ENCODE data around the gene DAPK1. TPM values are rescaled to one million over a fixed set of nuclear protein-coding genes. Genes with fewer than 3 reads are reported as not detected.

The DAPK1 gene
- polyA plus RNA-seq, 1 of the 3 experiments (the other 2 are of a cell fraction): 0.61 TPM

GRCh38 chr9:87753313-87753712 is 255.6 kb downstream of the DAPK1 start:
- H4K20me1 ChIP-seq (ENCODE audit: insufficient read depth): no peaks in the 10 kb centered on the region
- H3K27ac ChIP-seq (ENCODE audit: low read depth in 2 of 2, low read length in 1 of 2): no peak overlapping the region
- H2AFZ ChIP-seq (ENCODE audit: low read depth): no peak overlapping the region
- no peaks in the 10 kb centered on the region for H3K36me3 ChIP-seq (replicated peaks in 1 of 2; ENCODE audit: control insufficient read depth in 1 of 2, insufficient read depth in 2 of 2, low read length in 1 of 2)
- TF ChIP-seq MAX (IDR thresholded peaks at IDR 0.05; ENCODE audit: low read depth) (no peak), ZBTB33 (IDR thresholded peaks at IDR 0.05; ENCODE audit: borderline replicate concordance, low read depth) (no peak), EP300 (IDR thresholded peaks at IDR 0.05; ENCODE audit: borderline replicate concordance in 1 of 2, low read depth in 1 of 2, low read length in 1 of 2) (no peak), SMC3 (IDR thresholded peaks at IDR 0.05; ENCODE audit: low read depth, low read length) (no peak), TCF12 (IDR thresholded peaks at IDR 0.05) (no peak), FOSL2 (IDR thresholded peaks at IDR 0.05; ENCODE audit: borderline replicate concordance, low read depth) (no peak), RFX5 (IDR thresholded peaks at IDR 0.05; ENCODE audit: low read length) (no peak), RXRA (IDR thresholded peaks at IDR 0.05; ENCODE audit: borderline replicate concordance, low read depth) (no peak), USF1 (IDR thresholded peaks at IDR 0.05; ENCODE audit: borderline replicate concordance, low read depth) (no peak), EZH2phosphoT487 (IDR thresholded peaks at IDR 0.05; ENCODE audit: borderline replicate concordance, low read depth) (no peak), NFIC (IDR thresholded peaks at IDR 0.05; ENCODE audit: borderline replicate concordance) (no peak), FOXM1 (IDR thresholded peaks at IDR 0.05; ENCODE audit: low read depth) (no peak), NRF1 (IDR thresholded peaks at IDR 0.05; ENCODE audit: low read depth, low read length) (no peak), JUND (IDR thresholded peaks at IDR 0.05) (no peak), TAF1 (IDR thresholded peaks at IDR 0.05; ENCODE audit: borderline replicate concordance, low read depth, low read length) (no peak), IRF3 (IDR thresholded peaks at IDR 0.05; ENCODE audit: low read depth, low read length) (no peak)
- H3K4me1 ChIP-seq (ENCODE audit: control insufficient read depth in 1 of 2, insufficient read depth in 2 of 2, low read depth in 1 of 2, low read length in 1 of 2): peaks cover under 1 to 6% of the 10 kb centered on the region in 2 experiments; a peak in 2 of 4 replicates
- no peak overlapping the region for H3K4me3 ChIP-seq (ENCODE audit: low read depth in 2 of 2, low read length in 1 of 2)
- H3K9me2 ChIP-seq: no peaks in the 10 kb centered on the region
- DNase-seq: no peak
- CTCF ChIA-PET: no interaction called here
- WGBS (ENCODE audit: low lambda C conversion rate): 16% methylated on average over 2 of the region's 2 CpGs
- H3K27me3 ChIP-seq (ENCODE audit: insufficient read depth): no peaks in the 10 kb centered on the region
- no peaks in the 10 kb centered on the region for H3K9me3 ChIP-seq
- H3K79me2 ChIP-seq (ENCODE audit: insufficient read depth): no peaks in the 10 kb centered on the region
- H3K4me2 ChIP-seq: no peak overlapping the region
- no peaks in the 10 kb centered on the region for H3F3A ChIP-seq (replicated peaks; ENCODE audit: insufficient read depth)
- POLR2A ChIA-PET: no interaction called here
- H3K9ac ChIP-seq: no peak overlapping the region

Small RNA genes lying within 50 kb of the gene (small RNA-seq; reads per million reads assigned to genes)
- gene AL161787.1: 0 to 8.5 (median 0.10) reads per million in 7 experiments

Other genes with a start within 250 kb of the DAPK1 start
- gene CTSL, start 228.3 kb downstream of the DAPK1 start, polyA plus RNA-seq (2012; rRNA removed): 98.3 and 114 TPM in 2 replicates

All from SK-N-SH (cell line).